Activated T-cell treated with anti-CD3 and anti-CD28 coated beads, Interleukin-2, amount 50 U/mL, for 24 hours (primary cell): Measurements from ENCODE around the gene PLAC1.

Experiments
- DNase-seq: peaks from one replicate; pipeline ENCODE4 v3.0.0-alpha.2; 2020
- H3K27ac Mint-ChIP-seq: 2 replicates; pipeline ENCODE4 v1.8.0; 2020; ENCODE audit warnings: mild to moderate bottlenecking, mixed read lengths
- H3K27me3 Mint-ChIP-seq: 2 replicates; pipeline ENCODE4 v1.8.0; 2020; ENCODE audit warnings: mixed read lengths
- H3K36me3 Mint-ChIP-seq: 2 replicates; pipeline ENCODE4 v1.8.0; 2020; ENCODE audit warnings: low read depth, mixed read lengths
- H3K4me1 Mint-ChIP-seq: 2 replicates; pipeline ENCODE4 v1.8.0; 2020; ENCODE audit warnings: low read depth, mixed read lengths
- H3K4me3 Mint-ChIP-seq: 2 replicates; pipeline ENCODE4 v1.8.0; 2020; ENCODE audit warnings: mild to moderate bottlenecking, moderate library complexity, mixed read lengths
- H3K9me3 Mint-ChIP-seq: 2 replicates; pipeline ENCODE4 v1.8.0; 2020; ENCODE audit warnings: mixed read lengths

Gene PLAC1

DNA sequence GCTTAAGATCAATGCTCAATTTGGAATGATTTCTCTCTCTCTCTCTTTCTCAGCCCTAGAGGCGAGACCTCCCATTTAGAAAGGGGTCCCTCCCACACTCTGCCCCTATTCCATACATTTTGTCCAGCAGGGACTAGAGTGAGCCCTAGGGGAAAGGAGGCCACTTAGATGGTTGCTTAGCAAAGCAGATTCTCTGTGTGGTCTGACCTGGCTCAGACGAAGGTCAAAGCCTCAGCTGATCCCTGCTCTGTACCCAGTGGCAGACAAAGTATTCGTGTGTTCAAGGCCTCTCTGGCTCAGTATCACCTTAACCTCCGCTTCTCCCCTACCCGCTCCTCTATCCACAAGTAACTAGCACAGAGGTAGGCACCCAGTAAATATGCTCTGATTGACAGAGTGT lies 120.0 kb downstream of the PLAC1 start:
- Mint-ChIP-seq H3K4me1 (no peaks in the 10 kb centered on the region), H3K9me3 (no peaks in the 10 kb centered on the region), H3K27me3 (peaks cover 56% of the 10 kb centered on the region), H3K36me3 (no peaks in the 10 kb centered on the region), H3K4me3 (no peak overlapping the region), H3K27ac (no peak overlapping the region)
- no peak for DNase-seq

DNA sequence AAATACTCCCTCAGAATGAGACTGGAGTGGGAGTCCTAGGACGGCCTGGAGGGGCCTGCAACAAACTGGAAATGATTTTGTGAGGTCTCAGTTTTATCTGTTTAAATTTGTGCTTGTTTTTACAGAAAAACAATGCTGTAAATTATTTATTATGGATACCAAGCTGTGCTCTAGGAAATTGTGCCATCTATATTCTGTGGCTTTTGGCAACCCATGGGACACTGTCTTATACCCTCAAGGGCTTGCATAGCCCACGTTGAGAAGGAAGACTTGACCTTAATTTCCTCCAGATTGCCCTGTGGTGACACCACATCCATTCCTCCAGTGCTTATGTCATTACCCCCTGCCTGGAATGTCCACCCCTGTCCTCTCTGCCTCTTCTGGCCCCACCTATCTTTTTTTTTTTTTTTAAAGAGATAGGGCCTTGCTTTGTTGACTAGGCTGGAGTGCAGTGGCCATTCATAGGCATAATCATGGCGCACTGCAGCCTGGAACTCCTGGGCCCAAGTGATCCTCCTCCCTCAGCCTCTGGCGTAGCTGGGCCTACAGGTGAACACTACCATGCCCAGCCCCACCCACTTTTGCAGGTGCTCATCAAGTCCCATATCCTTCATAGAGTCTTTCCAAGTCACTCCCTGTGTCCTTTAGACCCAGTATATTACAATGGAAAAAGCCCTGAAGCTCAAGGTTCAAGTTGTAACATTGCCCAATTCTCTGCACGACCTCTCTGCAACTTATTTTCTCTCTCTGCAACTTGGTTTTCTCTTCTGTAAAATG lies 120.9 kb downstream of the PLAC1 start:
- Mint-ChIP-seq H3K9me3 (no peaks in the 10 kb centered on the region), H3K36me3 (no peaks in the 10 kb centered on the region), H3K27me3 (peaks cover 54% of the 10 kb centered on the region), H3K27ac (no peak overlapping the region), H3K4me1 (no peaks in the 10 kb centered on the region), H3K4me3 (no peak overlapping the region)
- no peak for DNase-seq

DNA sequence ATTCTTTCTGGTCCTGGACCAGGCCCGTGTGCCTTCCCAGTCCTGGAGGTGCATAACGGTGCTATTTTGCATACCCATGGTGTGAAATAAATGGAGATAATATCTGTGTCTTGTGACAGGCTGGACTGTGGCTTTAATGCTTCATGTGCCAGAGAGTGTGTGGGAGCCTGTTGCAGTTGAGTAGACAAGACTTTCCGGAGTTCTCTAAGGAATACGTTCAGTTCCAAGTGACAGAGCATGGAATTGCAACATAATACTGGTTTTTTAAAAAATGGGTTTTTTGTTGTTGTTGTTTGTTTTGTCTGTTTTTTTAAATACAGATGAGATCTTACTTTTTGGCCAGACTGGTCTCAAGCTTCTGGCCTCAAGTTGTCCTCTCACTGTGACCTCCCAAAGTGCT lies 124.3 kb downstream of the PLAC1 start:
- Mint-ChIP-seq H3K9me3 (no peaks in the 10 kb centered on the region), H3K4me1 (no peaks in the 10 kb centered on the region), H3K27ac (no peak overlapping the region), H3K36me3 (no peaks in the 10 kb centered on the region), H3K4me3 (no peak overlapping the region), H3K27me3 (peaks cover 55% of the 10 kb centered on the region)
- no peak for DNase-seq

DNA sequence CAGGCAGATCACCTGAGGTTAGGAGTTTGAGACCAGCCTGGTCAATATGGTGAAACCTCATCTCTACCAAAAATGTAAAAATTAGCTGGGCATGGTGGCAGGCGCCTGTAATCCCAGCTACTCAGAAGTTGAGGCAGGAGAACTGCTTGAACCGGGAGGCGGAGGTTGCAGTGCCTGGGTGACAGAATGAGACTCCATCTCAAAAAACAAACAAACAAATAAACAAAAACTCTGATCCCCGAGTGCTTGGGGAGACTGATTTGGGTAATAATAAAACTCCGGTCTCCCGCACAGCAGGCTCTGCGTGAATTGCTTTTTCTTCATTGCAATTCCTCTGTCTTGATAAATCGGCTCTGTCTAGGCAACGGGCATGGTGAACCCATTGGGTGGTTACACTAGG lies 124.9 kb downstream of the PLAC1 start:
- Mint-ChIP-seq H3K36me3 (no peaks in the 10 kb centered on the region), H3K27ac (no peak overlapping the region), H3K4me1 (no peaks in the 10 kb centered on the region), H3K4me3 (no peak overlapping the region), H3K27me3 (peaks cover 56% of the 10 kb centered on the region), H3K9me3 (no peaks in the 10 kb centered on the region)
- DNase-seq: no peak

DNA sequence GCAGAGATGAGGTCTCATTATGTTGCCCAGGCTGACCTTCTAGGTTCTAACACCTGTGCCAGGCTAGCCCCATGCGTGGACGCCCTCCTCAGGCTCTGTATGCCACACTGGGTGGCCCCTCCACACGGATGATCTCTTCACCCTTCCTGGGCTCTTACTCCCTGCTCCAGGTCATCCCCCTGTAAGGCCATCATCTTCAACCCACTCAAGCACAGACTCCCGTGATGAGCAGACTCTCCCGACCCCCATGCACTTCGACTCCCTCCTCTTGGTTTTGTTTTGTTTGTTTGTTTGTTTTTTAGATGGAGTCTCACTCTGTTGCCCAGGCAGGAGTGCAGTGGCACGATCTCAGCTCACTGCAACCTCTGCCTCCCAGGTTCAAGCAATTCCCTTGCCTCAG lies 127.4 kb downstream of the PLAC1 start:
- no peaks in the 10 kb centered on the region for H3K9me3 Mint-ChIP-seq
- H3K4me1 Mint-ChIP-seq: no peaks in the 10 kb centered on the region
- H3K4me3 Mint-ChIP-seq: no peak overlapping the region
- no peak overlapping the region for H3K27ac Mint-ChIP-seq
- DNase-seq: no peak
- no peaks in the 10 kb centered on the region for H3K36me3 Mint-ChIP-seq
- H3K27me3 Mint-ChIP-seq: peaks cover 44% of the 10 kb centered on the region

DNA sequence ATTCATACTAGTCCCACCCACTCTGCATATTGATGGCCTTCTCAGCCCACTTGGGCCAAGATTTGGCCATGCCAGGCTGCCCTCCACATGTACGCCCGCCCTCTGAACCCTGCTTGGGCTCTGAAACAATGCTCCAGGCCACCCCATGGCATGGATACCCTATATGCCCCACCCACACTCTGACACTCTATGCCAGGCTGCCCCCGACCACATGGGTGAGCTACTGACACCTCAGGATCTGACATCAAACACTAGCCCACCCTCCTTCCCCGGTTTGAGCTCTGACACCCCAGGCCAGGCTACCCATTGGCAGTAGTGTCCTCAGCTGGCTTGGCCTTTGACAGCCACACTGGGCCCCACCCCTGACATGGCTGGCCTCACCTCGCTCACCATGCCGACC lies 128.8 kb downstream of the PLAC1 start:
- no peaks in the 10 kb centered on the region for H3K9me3 Mint-ChIP-seq
- no peak overlapping the region for H3K4me3 Mint-ChIP-seq
- no peak for DNase-seq
- no peak overlapping the region for H3K27ac Mint-ChIP-seq
- peaks cover 34% of the 10 kb centered on the region for H3K27me3 Mint-ChIP-seq
- H3K4me1 Mint-ChIP-seq: no peaks in the 10 kb centered on the region
- H3K36me3 Mint-ChIP-seq: no peaks in the 10 kb centered on the region

DNA sequence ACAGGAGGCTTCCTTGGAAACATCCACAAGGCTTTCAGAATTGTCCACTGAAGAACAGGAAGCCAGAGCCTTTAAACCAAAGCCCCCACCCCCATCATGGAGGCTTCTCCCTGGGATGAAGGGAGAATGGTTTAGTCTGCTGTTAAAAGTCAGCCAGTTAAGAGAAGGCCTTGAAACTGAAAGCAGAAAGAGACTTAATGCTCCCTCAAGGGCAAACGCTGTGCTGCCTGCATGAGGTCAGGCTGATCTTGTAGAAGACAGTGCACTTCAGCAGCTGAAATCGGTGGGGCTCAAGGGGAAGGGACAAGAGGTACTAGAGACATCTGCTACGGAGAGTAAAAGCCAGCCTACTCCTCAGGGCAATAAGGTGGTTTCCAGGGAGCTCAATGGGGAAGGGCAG lies 129.3 kb downstream of the PLAC1 start:
- Mint-ChIP-seq H3K36me3 (no peaks in the 10 kb centered on the region), H3K27ac (no peak overlapping the region), H3K4me3 (no peak overlapping the region), H3K9me3 (no peaks in the 10 kb centered on the region), H3K27me3 (peaks cover 33% of the 10 kb centered on the region), H3K4me1 (no peaks in the 10 kb centered on the region)
- DNase-seq: no peak

DNA sequence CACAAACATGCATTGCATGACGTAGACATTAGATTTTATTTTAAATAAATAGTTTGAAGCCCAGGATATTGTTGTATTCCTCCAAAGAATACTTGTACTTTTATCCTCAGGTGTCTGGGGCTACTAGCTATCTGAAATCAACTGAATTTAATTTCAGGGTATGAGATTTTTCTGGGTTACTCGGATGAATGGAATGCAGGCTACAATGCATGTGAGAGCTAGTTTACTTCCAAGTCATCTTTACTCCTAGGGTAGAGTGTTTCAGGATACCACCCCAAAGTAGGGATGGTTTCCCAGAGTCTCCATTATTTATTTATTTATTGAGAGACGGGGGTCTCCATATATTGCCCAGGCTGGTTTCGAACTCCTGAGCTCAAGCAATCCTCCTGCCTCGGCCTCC lies 131.9 kb downstream of the PLAC1 start:
- Mint-ChIP-seq H3K4me1 (peaks cover 6% of the 10 kb centered on the region), H3K36me3 (no peaks in the 10 kb centered on the region), H3K27ac (no peak overlapping the region), H3K4me3 (no peak overlapping the region), H3K27me3 (peaks cover 12% of the 10 kb centered on the region), H3K9me3 (no peaks in the 10 kb centered on the region)
- no peak for DNase-seq

DNA sequence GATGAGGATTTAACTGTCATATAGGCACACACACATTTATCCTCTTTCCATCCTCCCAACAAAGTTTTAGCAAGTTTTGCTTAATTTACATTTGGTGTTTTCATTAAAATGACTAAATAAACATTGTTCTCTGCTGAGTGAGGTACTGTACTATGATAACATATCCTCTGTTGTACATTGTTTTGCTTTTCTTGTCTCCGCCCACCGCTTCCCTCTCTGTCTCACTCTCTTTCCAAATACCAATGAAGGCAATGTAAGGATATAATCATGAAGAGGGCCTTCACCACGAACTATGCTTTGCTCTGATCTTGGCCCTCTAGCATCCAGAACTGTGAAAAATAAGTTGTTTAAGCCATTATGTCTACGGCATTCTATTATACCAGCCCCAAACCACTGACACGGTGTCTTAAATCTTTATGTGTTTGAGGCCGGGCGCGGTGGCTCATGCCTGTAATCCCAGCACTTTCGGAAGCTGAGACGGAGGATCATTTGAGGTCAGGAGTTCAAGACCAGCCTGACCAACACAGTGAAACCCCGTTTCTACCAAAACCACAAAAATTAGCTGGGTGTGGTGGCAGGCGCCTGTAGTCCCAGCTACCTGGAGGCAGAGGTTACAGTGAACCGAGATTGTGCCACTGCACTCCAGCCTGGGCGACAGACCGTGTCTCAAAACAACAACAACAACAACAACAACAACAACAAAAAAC lies 133.0 kb downstream of the PLAC1 start:
- Mint-ChIP-seq H3K9me3 (no peaks in the 10 kb centered on the region), H3K36me3 (peaks cover 4% of the 10 kb centered on the region), H3K27ac (no peak overlapping the region), H3K4me3 (no peak overlapping the region), H3K27me3 (peaks cover 16% of the 10 kb centered on the region), H3K4me1 (peaks cover 6% of the 10 kb centered on the region)
- no peak for DNase-seq

DNA sequence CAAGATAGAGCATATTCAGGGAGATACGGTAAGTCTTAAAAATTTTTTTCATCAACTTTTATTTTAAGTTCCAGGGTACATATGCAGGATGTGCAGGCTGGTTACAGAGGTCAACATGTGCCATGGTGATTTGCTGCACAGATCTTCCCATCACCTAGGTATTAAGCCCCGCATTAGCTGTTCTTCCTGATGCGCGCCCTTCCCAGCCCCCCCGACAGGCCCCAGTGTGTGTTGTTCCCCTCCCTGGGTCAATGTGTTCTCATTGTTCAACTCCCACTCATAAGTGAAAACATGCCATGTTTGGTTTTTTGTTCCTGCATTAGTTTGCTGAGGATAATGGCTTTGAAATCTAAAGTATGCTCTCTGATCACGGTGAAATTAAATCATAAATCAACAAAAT lies 134.1 kb downstream of the PLAC1 start:
- H3K27me3 Mint-ChIP-seq: peaks cover 10% of the 10 kb centered on the region
- no peaks in the 10 kb centered on the region for H3K9me3 Mint-ChIP-seq
- no peak overlapping the region for H3K27ac Mint-ChIP-seq
- H3K4me3 Mint-ChIP-seq: no peak overlapping the region
- no peak for DNase-seq
- H3K4me1 Mint-ChIP-seq: peaks cover 6% of the 10 kb centered on the region
- H3K36me3 Mint-ChIP-seq: peaks cover 4% of the 10 kb centered on the region

DNA sequence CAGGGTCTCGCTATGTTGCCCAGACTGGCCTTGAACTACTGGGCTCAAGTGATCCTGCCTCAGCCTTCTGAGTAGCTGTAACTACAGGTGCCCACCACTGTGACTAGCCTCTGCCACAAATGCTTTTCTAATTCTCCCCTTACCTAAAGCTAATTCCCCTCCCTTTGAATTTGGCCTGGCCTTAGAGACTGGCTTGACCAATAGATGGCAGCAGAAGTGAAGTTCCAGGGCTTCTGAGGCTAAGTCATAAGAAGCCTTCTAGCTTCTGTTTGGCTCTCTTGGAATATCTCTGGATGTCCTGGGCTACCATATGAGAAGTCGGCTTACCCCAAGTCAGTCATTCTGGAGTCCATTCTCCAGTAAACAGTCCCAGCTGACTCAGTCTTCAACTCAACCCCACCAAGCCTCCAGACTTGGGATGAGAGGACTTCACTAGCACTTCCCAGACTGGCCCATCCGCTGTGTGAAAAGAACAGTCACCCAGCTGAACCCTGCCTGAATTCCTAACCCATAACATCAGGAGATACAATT lies 137.3 kb downstream of the PLAC1 start:
- H3K4me1 Mint-ChIP-seq: peaks cover 6% of the 10 kb centered on the region
- peaks cover 8% of the 10 kb centered on the region for H3K36me3 Mint-ChIP-seq
- H3K27me3 Mint-ChIP-seq: peaks cover 7% of the 10 kb centered on the region
- no peak overlapping the region for H3K27ac Mint-ChIP-seq
- no peak for DNase-seq
- no peak overlapping the region for H3K4me3 Mint-ChIP-seq
- no peaks in the 10 kb centered on the region for H3K9me3 Mint-ChIP-seq
